Panc1 (cell line): Measurements from ENCODE around the gene TARS2. TPM values are rescaled to one million over a fixed set of nuclear protein-coding genes. Genes with fewer than 3 reads are reported as not detected.

ENCODE experiments used
- ATAC-seq: fragments of 200-7000 bp; cut with Tn5 transposase; 2 replicates; pipeline ENCODE4 v1.9.1; 2020; ENCODE audit warnings: mild to moderate bottlenecking, moderate library complexity
- BruUV-seq: library from RNA; stranded (reverse); fragments of 400-500 nt; replicated peaks from 2 replicates; lab custom pipeline; 2021; lab: Mats Ljungman, UMichigan
- CTCF ChIA-PET: fragments of 300-600 bp; sonication (Branson Sonifier 250); formaldehyde crosslinking; loops from one replicate; lab custom pipeline; 2022; ENCODE audit warnings: antibody characterized with exemption; lab: Charles Lee
- POLR2A ChIA-PET: fragments of 300-600 bp; sonication (Branson Sonifier 250); formaldehyde crosslinking; loops from one replicate; lab custom pipeline; 2022; ENCODE audit warnings: antibody characterized with exemption; lab: Charles Lee
- DNase-seq: peaks from one replicate; pipeline ENCODE4 v3.0.0-alpha.2; 2010; ENCODE audit warnings: low read depth, low spot score
- H3K27ac ChIP-seq: 2 replicates; pipeline ENCODE4 v1.5.1; 2011; ENCODE audit warnings: mild to moderate bottlenecking, low read length, inconsistent platforms
- H3K27me3 ChIP-seq: fragments of 200-500 bp; sonication (Bioruptor generic); 2 replicates; pipeline ENCODE4 v1.6.0; 2014; ENCODE audit warnings: low read length, inconsistent platforms; ENCODE audit not compliant: control insufficient read depth, insufficient read depth
- H3K36me3 ChIP-seq: fragments of 200-500 bp; sonication (Bioruptor generic); 2 replicates; pipeline ENCODE4 v1.5.1; 2014; ENCODE audit warnings: inconsistent platforms, mild to moderate bottlenecking, low read length, moderate library complexity; ENCODE audit not compliant: control insufficient read depth, insufficient read depth
- H3K4me1 ChIP-seq: 2 replicates; pipeline ENCODE4 v1.5.1; 2011; ENCODE audit warnings: inconsistent platforms, mild to moderate bottlenecking, low read length, moderate library complexity; ENCODE audit not compliant: control insufficient read depth, insufficient read depth
- H3K4me3 ChIP-seq, 2 experiments: 2 replicates each; pipeline ENCODE4 v1.5.1; 2011 to 2012; ENCODE audit warnings: low read depth in 2 of 2, low read length in 2 of 2, mild to moderate bottlenecking in 2 of 2, inconsistent platforms in 1 of 2, moderate library complexity in 1 of 2
- H3K9me3 ChIP-seq: fragments of 200-500 bp; sonication (Bioruptor generic); 2 replicates; pipeline ENCODE4 v1.5.1; 2014; ENCODE audit warnings: low read depth, mild to moderate bottlenecking, inconsistent platforms, low read length, moderate library complexity; ENCODE audit not compliant: control insufficient read depth, insufficient read depth
- CTCF ChIP-seq: fragments of 450-650 bp; IDR thresholded peaks from 2 replicates; pipeline ENCODE4 v1.5.1; 2017; ENCODE audit warnings: mild to moderate bottlenecking
- POLR2AphosphoS5 ChIP-seq: IDR thresholded peaks from 2 replicates; pipeline ENCODE4 v1.6.1; 2012; ENCODE audit warnings: mild to moderate bottlenecking, low read depth, low read length, moderate library complexity
- REST ChIP-seq, 2 experiments: IDR thresholded peaks; 2 replicates each; pipeline ENCODE4 v1.6.1; 2011 to 2012; ENCODE audit warnings: low read depth in 2 of 2, control low read depth in 1 of 2, low read length in 1 of 2, mild to moderate bottlenecking in 1 of 2, moderate library complexity in 1 of 2; ENCODE audit not compliant: insufficient read depth in 1 of 2
- SIN3A ChIP-seq: IDR thresholded peaks from 2 replicates; pipeline ENCODE4 v1.6.1; 2012; ENCODE audit warnings: low read depth, mild to moderate bottlenecking, low read length, moderate library complexity, borderline replicate concordance; ENCODE audit not compliant: insufficient read depth
- TCF7L2 ChIP-seq: IDR thresholded peaks from 2 replicates; pipeline ENCODE4 v1.6.1; 2011; ENCODE audit warnings: mild to moderate bottlenecking, low read depth, low read length, inconsistent platforms
- in situ Hi-C: cut with HindIII; loops from 2 replicates; pipeline ENCODE4 v1.10.0; 2016; ENCODE audit warnings: low sequenced_read_pairs, low pct_unique_long_range_greater_than_20kb
- intact Hi-C: fragments of 100-400 bp; cut with micrococcal nuclease; formaldehyde crosslinking; loops from one replicate; pipeline ENCODE4 v1.10.0; 2022; ENCODE audit not compliant: unreplicated experiment
- total RNA-seq: library from RNA; stranded (reverse); gene quantifications from one replicate; pipeline ENCODE4 v1.2.1, GENCODE V29; 2021; ENCODE audit not compliant: unreplicated experiment

The TARS2 gene
- total RNA-seq, 1 experiment from 2014 or later, result 28.2 TPM

GRCh38 chr1:150511985-150512660 is 24.9 kb downstream of the TARS2 start:
- no TSS peak for BruUV-seq
- no peak for DNase-seq
- no peaks in the 10 kb centered on the region for H3K4me1 ChIP-seq
- CTCF ChIA-PET, result no interaction called here
- no peak overlapping the region for H3K4me3 ChIP-seq
- ATAC-seq, result no peak
- TF ChIP-seq REST (IDR thresholded peaks at IDR 0.05; ENCODE audit: insufficient read depth in 1 of 2, low read depth in 2 of 2, low read length in 1 of 2), result no peak
- in situ Hi-C loops, result no loop called here
- no peaks in the 10 kb centered on the region for H3K27me3 ChIP-seq
- no peaks in the 10 kb centered on the region for H3K9me3 ChIP-seq
- H3K36me3 ChIP-seq, result no peaks in the 10 kb centered on the region
- POLR2A ChIA-PET, result interaction anchor here (0.6 kb wide), 1 partner anchor 262 kb away, joined by 3 read pairs; no protein-coding TSS in a partner anchor
- intact Hi-C loops, result no loop called here
- no peak overlapping the region for H3K27ac ChIP-seq

- H3K4me1 ChIP-seq, result no peaks in the 10 kb centered on the region
- H3K36me3 ChIP-seq, result no peaks in the 10 kb centered on the region
- ChIA-PET CTCF (no interaction called here), POLR2A (no interaction called here)
- H3K27ac ChIP-seq, result no peak overlapping the region
- no peaks in the 10 kb centered on the region for H3K9me3 ChIP-seq
- no peaks in the 10 kb centered on the region for H3K27me3 ChIP-seq
- ATAC-seq, result no peak
- in situ Hi-C loops, result no loop called here
- no TSS peak for BruUV-seq
- intact Hi-C loops, result no loop called here
- no peak for DNase-seq
- no peak overlapping the region for H3K4me3 ChIP-seq
- TF ChIP-seq REST (IDR thresholded peaks at IDR 0.05; ENCODE audit: insufficient read depth in 1 of 2, low read depth in 2 of 2, low read length in 1 of 2), result no peak
- TF ChIP-seq TCF7L2, result no peak
- no peak for TF ChIP-seq CTCF
- TF ChIP-seq POLR2AphosphoS5, result no peak
- no peak for TF ChIP-seq SIN3A
Observed at GRCh38 chr1:150512846-150513245, 25.6 kb downstream of the TARS2 start.
